Neural cell (in vitro differentiated cells): ENCODE data around the gene FAM153A.
"Not testable (repeated sequence)": the region's sequence is repeated elsewhere in the genome, so short reads cannot be mapped to it uniquely, and the experiment has no call there.

ENCODE experiments used
- CTCF ChIP-seq: fragments of 450-650 bp; IDR thresholded peaks from 2 replicates; pipeline ENCODE4 v1.5.1; 2014; ENCODE audit warnings: antibody characterized with exemption, mild to moderate bottlenecking, moderate library complexity; ENCODE audit not compliant: poor library complexity, severe bottlenecking
- POLR2AphosphoS5 ChIP-seq: IDR thresholded peaks from 2 replicates; pipeline ENCODE4 v1.6.1; 2012

GRCh38 chr5:177771206-177771605 lies 11.5 kb downstream of the FAM153A start:
- not testable (repeated sequence) for TF ChIP-seq POLR2AphosphoS5, CTCF
